Measurements from ENCODE around the gene AK2. TPM values are rescaled to one million over a fixed set of nuclear protein-coding genes. Genes with fewer than 3 reads are reported as not detected.

AK2 gene
- total and polyA plus RNA-seq, 2 donors (not counting 1 experiment from before 2014, with no cell fraction given): 66.8 to 109 TPM

DNA sequence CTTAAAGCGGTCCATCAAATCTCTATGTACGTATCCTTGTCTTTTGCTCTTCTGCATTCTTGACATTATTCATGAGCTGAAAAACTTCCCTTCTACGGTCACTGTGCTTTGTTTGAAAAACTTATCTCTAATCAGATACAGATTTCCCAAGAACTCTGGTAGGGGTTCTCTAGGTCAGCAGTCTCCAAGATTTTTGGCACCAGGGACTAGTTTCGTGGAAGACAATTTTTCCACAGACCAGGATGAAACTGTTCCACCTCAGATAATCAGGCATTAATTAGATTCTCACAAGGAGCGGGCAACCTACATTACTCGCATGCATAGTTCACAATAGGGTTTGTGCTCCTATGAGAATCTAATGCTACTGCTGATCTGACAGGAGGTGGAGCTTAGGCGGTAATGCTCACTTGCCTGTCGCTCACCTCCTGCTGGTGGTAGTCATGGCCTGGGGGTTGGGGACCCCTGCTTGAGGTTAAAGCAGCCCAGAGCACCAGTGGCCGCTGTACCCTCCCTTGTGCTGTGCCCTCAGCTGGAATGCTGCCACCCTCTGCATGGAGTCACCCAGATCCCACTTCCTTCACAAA lies 30.8 kb downstream of the AK2 start:
- peaks cover 2% of the 10 kb centered on the region for H3K4me1 Mint-ChIP-seq
- POLR2A ChIA-PET: interaction anchor here (0.6 to 1.4 kb wide), 2 partner anchors 68 to 71 kb away, joined by 3 to 4 read pairs; no protein-coding TSS in a partner anchor
- no peaks in the 10 kb centered on the region for H4K20me1 ChIP-seq (ENCODE audit: control insufficient read depth, insufficient read depth, low read length, poor library complexity, severe bottlenecking)

More for the DNA sequence above, 30.8 kb downstream of the AK2 start:
- no peaks in the 10 kb centered on the region for H3K9me3 ChIP-seq (ENCODE audit: control extremely low read depth in 1 of 3, control insufficient read depth in 2 of 3, insufficient read depth in 1 of 3, low read length in 2 of 3)
- no peaks in the 10 kb centered on the region for H3K79me2 ChIP-seq (ENCODE audit: control insufficient read depth, insufficient read depth, low read length)
- 100% methylated on average over 3 of the region's 9 CpGs for WGBS (ENCODE audit: insufficient coverage)
- peaks cover 1 to 30% of the 10 kb centered on the region in 2 experiments for H3K36me3 ChIP-seq (replicated peaks in 1 of 2; ENCODE audit: control extremely low read depth in 1 of 2, control insufficient read depth in 1 of 2, extremely low read depth in 1 of 2, insufficient read depth in 2 of 2, low read length in 1 of 2)
- no peaks in the 10 kb centered on the region for H3K27me3 Mint-ChIP-seq
- intact Hi-C loops (cut with micrococcal nuclease): no loop called here
- H3K4me2 ChIP-seq (replicated peaks; ENCODE audit: low read depth, low read length, poor library complexity, severe bottlenecking): no peak overlapping the region
- no peak overlapping the region for H2AFZ ChIP-seq (ENCODE audit: insufficient read depth, low read depth, low read length, poor library complexity, severe bottlenecking)
- ATAC-seq (ENCODE audit: low read depth) (no peak), DNase-seq (no peak)
- CTCF ChIA-PET: interaction anchor here (1.2 to 6.9 kb wide), 6 partner anchors 10 to 69 kb away, joined by 3 to 205 read pairs (median 4); no protein-coding TSS in a partner anchor
- no peak overlapping the region for H3K4me3 Mint-ChIP-seq
- H3K27ac Mint-ChIP-seq: no peak overlapping the region
- no peaks in the 10 kb centered on the region for H3K27me3 ChIP-seq (replicated peaks in 1 of 4; ENCODE audit: control extremely low read depth in 1 of 4, control insufficient read depth in 3 of 4, insufficient read depth in 4 of 4, low read length in 3 of 4)
- H3K27ac ChIP-seq (ENCODE audit: low read length in 2 of 2): no peak overlapping the region
- H3K4me3 ChIP-seq (ENCODE audit: control extremely low read depth in 1 of 5, extremely low read depth in 1 of 5, insufficient read depth in 1 of 5, low read depth in 2 of 5, low read length in 4 of 5): no peak overlapping the region
- TF ChIP-seq, protein P1, sequence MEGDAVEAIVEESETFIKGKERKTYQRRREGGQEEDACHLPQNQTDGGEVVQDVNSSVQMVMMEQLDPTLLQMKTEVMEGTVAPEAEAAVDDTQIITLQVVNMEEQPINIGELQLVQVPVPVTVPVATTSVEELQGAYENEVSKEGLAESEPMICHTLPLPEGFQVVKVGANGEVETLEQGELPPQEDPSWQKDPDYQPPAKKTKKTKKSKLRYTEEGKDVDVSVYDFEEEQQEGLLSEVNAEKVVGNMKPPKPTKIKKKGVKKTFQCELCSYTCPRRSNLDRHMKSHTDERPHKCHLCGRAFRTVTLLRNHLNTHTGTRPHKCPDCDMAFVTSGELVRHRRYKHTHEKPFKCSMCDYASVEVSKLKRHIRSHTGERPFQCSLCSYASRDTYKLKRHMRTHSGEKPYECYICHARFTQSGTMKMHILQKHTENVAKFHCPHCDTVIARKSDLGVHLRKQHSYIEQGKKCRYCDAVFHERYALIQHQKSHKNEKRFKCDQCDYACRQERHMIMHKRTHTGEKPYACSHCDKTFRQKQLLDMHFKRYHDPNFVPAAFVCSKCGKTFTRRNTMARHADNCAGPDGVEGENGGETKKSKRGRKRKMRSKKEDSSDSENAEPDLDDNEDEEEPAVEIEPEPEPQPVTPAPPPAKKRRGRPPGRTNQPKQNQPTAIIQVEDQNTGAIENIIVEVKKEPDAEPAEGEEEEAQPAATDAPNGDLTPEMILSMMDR (IDR thresholded peaks at IDR 0.05): no peak
- TF ChIP-seq EZH2 (IDR thresholded peaks at IDR 0.05; ENCODE audit: borderline replicate concordance, insufficient read depth, low read depth, low read length, poor library complexity, severe bottlenecking): no peak
- H3K9ac ChIP-seq (ENCODE audit: low read length): no peak overlapping the region
- no peaks in the 10 kb centered on the region for H3K4me1 ChIP-seq (ENCODE audit: control insufficient read depth in 2 of 2, insufficient read depth in 2 of 2, low read length in 2 of 2)
- no peaks in the 10 kb centered on the region for H3K9me3 Mint-ChIP-seq (ENCODE audit: insufficient read depth)
